OCI-LY1 (cell line): Measurements from ENCODE around the gene ANKS1A.

ENCODE experiments used
- H2AFZ ChIP-seq: fragments of 200-600 bp; sonication (generic), shearing (Covaris generic); 2 replicates; pipeline ENCODE4 v1.6.0; 2014; ENCODE audit warnings: antibody characterized with exemption, mild to moderate bottlenecking, low read length
- H3F3A ChIP-seq: fragments of 200-600 bp; sonication (generic), shearing (Covaris generic); 2 replicates; pipeline ENCODE4 v1.6.0; 2014; ENCODE audit warnings: mild to moderate bottlenecking, antibody characterized with exemption, low read length, moderate library complexity; ENCODE audit not compliant: insufficient read depth
- H3K27ac ChIP-seq: fragments of 200-600 bp; sonication (generic); 2 replicates; pipeline ENCODE4 v1.5.1; 2014; ENCODE audit warnings: low read length, mixed run types, mild to moderate bottlenecking, low read depth; ENCODE audit not compliant: poor library complexity, severe bottlenecking
- H3K27me3 ChIP-seq: fragments of 200-600 bp; sonication (generic); 2 replicates; pipeline ENCODE4 v1.6.0; 2014; ENCODE audit warnings: antibody characterized with exemption, mild to moderate bottlenecking, low read length, moderate library complexity; ENCODE audit not compliant: insufficient read depth
- H3K36me3 ChIP-seq: fragments of 200-600 bp; sonication (generic); 2 replicates; pipeline ENCODE4 v1.6.1; 2014; ENCODE audit warnings: mild to moderate bottlenecking, antibody characterized with exemption, low read length, moderate library complexity, mixed read lengths; ENCODE audit not compliant: insufficient read depth
- H3K4me1 ChIP-seq: fragments of 200-600 bp; sonication (generic); 2 replicates; pipeline ENCODE4 v1.5.1; 2014; ENCODE audit warnings: mild to moderate bottlenecking, low read length, moderate library complexity; ENCODE audit not compliant: insufficient read depth, severe bottlenecking
- H3K4me2 ChIP-seq: fragments of 200-600 bp; sonication (generic), shearing (Covaris generic); 2 replicates; pipeline ENCODE4 v1.6.1; 2014; ENCODE audit warnings: low read length
- H3K4me3 ChIP-seq: fragments of 200-600 bp; sonication (generic); 2 replicates; pipeline ENCODE4 v1.5.1; 2014; ENCODE audit warnings: low read length, low read depth, mild to moderate bottlenecking, mixed read lengths; ENCODE audit not compliant: poor library complexity, severe bottlenecking
- H3K79me2 ChIP-seq: fragments of 200-600 bp; shearing (Covaris generic); 2 replicates; pipeline ENCODE4 v1.6.1; 2016; ENCODE audit warnings: mixed run types, low read length, mixed read lengths; ENCODE audit not compliant: insufficient read depth
- H3K9ac ChIP-seq: fragments of 200-600 bp; sonication (generic), shearing (Covaris generic); 2 replicates; pipeline ENCODE4 v1.6.1; 2014; ENCODE audit warnings: mild to moderate bottlenecking, low read length, mixed read lengths
- H3K9me2 ChIP-seq: fragments of 200-600 bp; sonication (generic), shearing (Covaris generic); 2 replicates; pipeline ENCODE4 v1.6.1; 2014; ENCODE audit warnings: low read depth, mild to moderate bottlenecking, low read length, mixed read lengths
- H3K9me3 ChIP-seq: fragments of 200-600 bp; shearing (Covaris generic); 2 replicates; pipeline ENCODE4 v1.6.1; 2014; ENCODE audit warnings: low read length, mixed read lengths
- H4K20me1 ChIP-seq: fragments of 200-600 bp; sonication (generic), shearing (Covaris generic); 2 replicates; pipeline ENCODE4 v1.6.0; 2016; ENCODE audit warnings: mild to moderate bottlenecking, low read length; ENCODE audit not compliant: insufficient read depth
- CTCF ChIP-seq: fragments of 200-600 bp; sonication (generic), shearing (Covaris generic); IDR thresholded peaks from 2 replicates; pipeline ENCODE4 v1.5.1; 2017; ENCODE audit warnings: mild to moderate bottlenecking, antibody characterized with exemption, low read length, moderate library complexity, mixed read lengths
- EZH2 ChIP-seq: fragments of 200-600 bp; sonication (generic), shearing (Covaris generic); IDR thresholded peaks from 2 replicates; pipeline ENCODE4 v1.8.0; 2017; ENCODE audit warnings: borderline replicate concordance, mixed run types, mild to moderate bottlenecking, antibody characterized with exemption, low read length, moderate library complexity, mixed read lengths

ANKS1A gene

DNA sequence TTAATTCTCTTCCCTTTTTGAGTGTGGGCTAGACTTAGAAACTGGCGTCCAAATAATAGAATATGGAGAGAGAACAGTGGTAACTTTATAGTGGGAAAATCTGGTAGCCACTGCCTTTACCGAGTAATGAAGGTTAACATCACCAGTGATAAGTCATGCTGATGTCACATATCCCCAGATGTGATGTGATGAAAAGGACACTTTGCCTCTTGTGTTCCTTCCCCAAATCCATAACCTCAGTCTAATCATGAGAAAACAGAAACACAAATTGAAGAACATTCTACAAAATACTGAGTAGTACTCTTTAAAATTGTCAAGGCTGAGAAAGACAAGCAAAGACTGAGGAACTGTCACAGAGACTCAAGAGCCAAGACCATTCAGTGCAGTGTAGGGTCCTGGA is 17.8 kb downstream of the ANKS1A start:
- Histone ChIP-seq H3K9ac (no peak overlapping the region), H3K36me3 (no peaks in the 10 kb centered on the region), H3K27ac (no peak overlapping the region), H3K9me2 (no peaks in the 10 kb centered on the region), H2AFZ (no peak overlapping the region), H3K4me2 (no peak overlapping the region), H4K20me1 (no peaks in the 10 kb centered on the region), H3K4me3 (no peak overlapping the region), H3K9me3 (no peaks in the 10 kb centered on the region), H3F3A (no peaks in the 10 kb centered on the region), H3K79me2 (no peaks in the 10 kb centered on the region), H3K27me3 (no peaks in the 10 kb centered on the region), H3K4me1 (peaks cover 9% of the 10 kb centered on the region)
- TF ChIP-seq CTCF (no peak), EZH2 (no peak)

GRCh38 chr6:34908194-34908593 is 19.1 kb downstream of the ANKS1A start:
- Histone ChIP-seq H3K36me3 (no peaks in the 10 kb centered on the region), H3K4me3 (no peak overlapping the region), H3F3A (no peaks in the 10 kb centered on the region), H3K9ac (no peak overlapping the region), H4K20me1 (no peaks in the 10 kb centered on the region), H3K27ac (no peak overlapping the region), H3K9me3 (no peaks in the 10 kb centered on the region), H3K27me3 (no peaks in the 10 kb centered on the region), H3K4me2 (no peak overlapping the region), H3K9me2 (no peaks in the 10 kb centered on the region), H2AFZ (no peak overlapping the region), H3K79me2 (no peaks in the 10 kb centered on the region), H3K4me1 (peaks cover 21% of the 10 kb centered on the region)
- TF ChIP-seq EZH2 (no peak), CTCF (no peak)

DNA sequence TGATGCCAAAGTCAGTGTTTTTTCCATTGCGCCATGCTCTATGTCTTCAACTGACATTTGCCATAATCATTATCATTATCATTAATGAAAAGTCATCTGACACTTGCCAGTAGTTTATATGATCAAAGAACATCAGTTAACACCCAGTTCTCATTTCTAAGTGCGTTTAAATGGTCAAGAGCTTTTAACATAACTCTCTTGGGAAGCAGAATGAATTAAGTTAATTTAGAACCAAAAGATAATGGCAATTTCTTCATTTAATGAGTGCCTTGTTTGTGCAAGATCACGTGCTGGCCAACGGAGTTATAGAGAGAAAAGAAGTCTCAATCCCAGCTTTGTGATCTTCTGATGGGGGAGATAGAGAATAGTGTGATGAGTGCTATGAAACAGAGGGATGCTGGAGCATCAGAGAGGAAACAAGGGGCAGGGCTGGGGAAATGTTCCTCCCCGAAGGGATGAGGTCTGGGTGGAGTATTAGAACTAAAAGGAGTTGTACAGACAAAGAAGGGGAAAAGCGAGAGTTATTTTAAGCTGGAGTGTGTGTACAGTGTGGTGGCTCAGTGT is 20.3 kb downstream of the ANKS1A start:
- Histone ChIP-seq H4K20me1 (no peaks in the 10 kb centered on the region), H3K9me3 (no peaks in the 10 kb centered on the region), H3K9me2 (no peaks in the 10 kb centered on the region), H3K27me3 (no peaks in the 10 kb centered on the region), H3K4me2 (no peak overlapping the region), H3F3A (no peaks in the 10 kb centered on the region), H3K9ac (no peak overlapping the region), H3K27ac (no peak overlapping the region), H3K4me1 (peaks cover 21% of the 10 kb centered on the region), H3K4me3 (no peak overlapping the region), H3K36me3 (no peaks in the 10 kb centered on the region), H2AFZ (no peak overlapping the region), H3K79me2 (no peaks in the 10 kb centered on the region)
- no peak for TF ChIP-seq CTCF
